GM12892 (cell line): ENCODE measurements around the gene SLC9A3.

Experiments used
- POLR2A ChIP-seq: IDR thresholded peaks from 2 replicates; pipeline ENCODE4 v1.6.1; 2011; ENCODE audit warnings: low read depth, low read length, control low read depth
- POLR2AphosphoS5 ChIP-seq: IDR thresholded peaks from 2 replicates; pipeline ENCODE4 v1.6.1; 2011; ENCODE audit warnings: low read depth, low read length, control low read depth
- TAF1 ChIP-seq: IDR thresholded peaks from 2 replicates; pipeline ENCODE4 v1.6.1; 2011; ENCODE audit warnings: low read depth, mild to moderate bottlenecking, control low read depth, low read length, borderline replicate concordance

DNA sequence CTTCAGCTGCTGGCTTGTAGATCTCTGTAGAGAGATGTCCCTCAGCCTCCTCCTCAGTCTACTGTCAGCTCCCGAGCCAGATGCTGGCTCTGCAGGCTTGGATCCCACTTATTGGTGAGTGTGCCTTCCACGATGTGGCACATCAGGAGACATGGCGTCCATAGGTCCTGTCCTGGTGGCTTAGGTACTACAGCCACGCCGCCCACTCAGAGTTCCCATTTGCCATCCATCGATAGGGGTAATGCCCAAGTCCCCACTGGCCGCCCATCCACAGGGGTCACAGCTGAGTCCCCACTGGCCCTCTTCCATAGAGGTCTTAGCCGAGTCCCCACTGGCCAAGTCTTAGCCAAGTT is 64.0 kb downstream of the SLC9A3 start:
- TF ChIP-seq POLR2A (no peak), POLR2AphosphoS5 (no peak), TAF1 (no peak)
